HG03135 (cell line): ENCODE measurements around the gene SMIM41.

Experiments
- ATAC-seq: cut with Tn5 transposase; IDR thresholded peaks from one replicate; pipeline ENCODE4 v1.9.1; 2021; ENCODE audit warnings: mild to moderate bottlenecking, moderate library complexity; ENCODE audit not compliant: unreplicated experiment

Gene SMIM41

DNA sequence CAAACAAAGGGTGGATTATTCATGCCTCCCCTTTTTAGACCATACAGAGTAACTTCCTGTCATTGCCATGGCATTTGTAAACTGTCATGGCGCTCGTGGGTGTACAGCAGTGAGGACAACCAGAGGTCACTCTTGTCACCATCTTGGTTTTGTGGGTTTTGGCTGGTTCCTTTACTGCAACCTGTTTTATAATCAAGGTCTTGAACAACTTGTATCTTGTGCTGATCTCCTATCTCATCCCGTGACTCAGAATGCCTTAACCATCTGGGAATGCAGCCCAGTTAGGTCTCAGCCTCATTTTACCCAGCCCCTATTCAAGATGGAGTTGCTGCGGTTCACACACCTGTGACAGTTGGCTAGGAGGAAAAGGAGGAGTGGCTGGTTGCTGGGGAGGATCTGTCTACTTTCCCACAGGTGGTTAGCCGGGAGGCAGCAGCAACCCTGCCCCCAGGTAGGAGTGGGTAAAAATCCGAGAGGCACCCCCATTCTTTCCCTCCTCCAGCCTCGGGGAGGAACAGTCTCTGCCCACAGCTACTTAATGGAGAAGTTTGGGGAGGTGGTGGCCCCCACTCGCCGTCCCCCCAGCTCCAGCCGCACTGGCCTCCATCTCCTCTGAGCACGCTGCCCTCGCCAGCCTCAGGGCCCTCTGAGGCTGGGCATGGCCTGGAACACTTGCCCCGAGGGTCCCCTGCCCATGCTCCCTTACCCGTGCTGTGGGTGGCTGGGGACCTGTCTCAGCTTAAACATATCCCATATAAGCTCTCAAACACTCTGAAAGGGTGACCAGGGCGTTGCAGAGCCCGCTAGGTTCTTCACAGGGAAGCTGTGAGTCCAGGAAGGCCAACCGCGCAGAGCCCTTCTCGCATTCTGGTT lies 41.7 kb downstream of the SMIM41 start:
- ATAC-seq, result no peak

DNA sequence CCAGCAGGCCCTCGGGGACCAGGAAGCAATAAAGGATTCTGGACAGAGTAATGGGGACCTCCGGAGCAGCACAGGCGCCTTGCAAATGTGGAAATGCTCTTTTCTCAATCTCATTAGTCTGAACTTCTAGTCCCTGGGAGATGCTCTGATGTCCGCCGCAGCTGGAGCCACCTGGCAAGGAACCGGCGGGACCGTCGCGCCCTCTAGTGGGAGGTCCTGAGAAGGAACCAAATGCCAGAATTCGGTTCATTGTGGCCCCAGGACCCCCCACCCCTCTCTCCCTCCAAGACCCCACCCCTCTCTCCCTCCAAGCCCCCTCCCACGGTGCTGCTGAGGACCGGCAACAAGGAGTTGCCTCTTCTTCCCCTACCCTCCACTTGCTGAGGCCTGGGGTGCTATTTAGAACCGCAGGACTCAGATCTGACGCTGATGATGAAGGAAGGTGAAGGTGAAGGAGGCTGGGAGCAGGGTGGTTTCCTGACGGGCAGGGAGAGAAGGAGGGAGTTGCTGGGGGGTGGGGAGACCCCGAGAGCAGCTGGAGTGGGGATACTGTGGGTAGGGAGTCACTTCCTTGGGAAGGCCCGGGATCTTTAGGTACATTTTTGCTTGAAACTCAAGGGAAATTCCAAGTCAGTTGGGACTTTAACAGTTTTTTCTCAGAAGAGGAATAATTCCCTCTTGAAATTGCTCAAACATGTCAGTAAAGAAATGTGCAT lies 42.5 kb downstream of the SMIM41 start:
- ATAC-seq, result no peak

DNA sequence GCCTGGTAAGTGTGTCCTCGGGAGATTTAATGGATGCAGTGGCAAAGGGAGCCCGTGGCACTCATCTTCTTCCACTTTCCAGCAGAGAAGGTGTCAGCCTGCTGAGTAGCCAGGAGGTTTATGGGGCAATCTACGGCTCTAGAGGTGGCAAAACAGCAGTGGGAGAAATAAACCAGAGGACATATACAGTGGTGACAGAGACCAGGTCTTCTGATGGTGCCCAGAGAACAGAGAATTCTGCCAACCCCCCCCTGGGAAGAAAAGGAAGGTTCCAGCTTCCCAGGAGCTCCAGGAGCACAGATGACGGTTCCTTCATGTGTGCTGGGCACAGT lies 43.0 kb downstream of the SMIM41 start:
- ATAC-seq, result no peak

DNA sequence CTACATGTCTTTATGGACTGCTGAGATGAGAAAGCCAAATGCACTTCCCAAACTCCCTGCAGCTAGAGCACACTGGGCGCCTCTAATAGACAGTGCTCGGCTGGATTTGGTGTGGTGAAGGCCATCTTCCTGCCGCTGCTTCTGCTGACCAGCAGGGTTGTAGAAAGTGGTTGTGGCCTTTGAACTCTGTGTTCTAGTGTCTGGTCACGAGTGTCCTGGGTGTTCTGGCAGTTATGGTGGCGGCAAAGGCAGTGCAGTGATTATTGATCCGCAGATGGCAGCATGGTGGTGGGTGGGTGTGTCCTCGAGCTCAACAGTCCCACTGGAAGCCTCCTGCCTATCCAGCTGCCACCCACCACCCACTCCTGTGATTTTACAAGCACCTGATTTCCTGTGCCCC lies 43.4 kb downstream of the SMIM41 start:
- no peak for ATAC-seq

DNA sequence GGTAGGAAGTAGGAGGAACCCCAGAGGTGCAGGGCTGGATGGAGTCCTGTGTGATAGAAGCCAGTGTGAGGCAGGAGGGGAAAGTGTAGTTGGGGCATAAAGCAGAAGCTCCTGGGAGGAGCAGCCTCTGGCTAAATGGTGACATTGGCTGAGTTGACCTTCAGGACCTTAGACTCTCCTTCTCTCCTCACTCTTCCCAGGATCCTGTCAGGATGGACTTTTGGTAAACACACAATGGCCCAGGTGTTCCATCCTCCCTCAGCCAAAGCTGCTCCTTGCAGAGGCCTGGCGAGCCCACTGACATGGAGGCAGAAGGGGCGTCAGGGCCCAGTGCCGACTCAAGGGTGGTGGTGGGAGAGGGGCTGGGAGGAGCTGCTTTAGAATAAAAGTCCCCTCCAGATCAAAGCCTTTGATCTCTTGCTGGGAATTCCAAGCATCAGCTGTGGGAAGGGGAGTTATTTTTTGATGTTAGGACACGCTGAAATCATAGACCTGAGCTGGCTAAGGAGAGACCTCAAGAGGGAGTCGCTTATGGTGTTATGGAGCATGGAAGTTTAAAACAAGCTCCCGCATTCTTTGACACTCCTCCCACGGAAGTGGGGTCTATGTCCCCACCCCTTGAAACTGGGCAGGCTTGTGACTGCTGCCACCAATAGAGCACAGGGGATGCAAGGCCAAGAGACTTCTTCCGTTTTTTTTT lies 44.1 kb downstream of the SMIM41 start:
- ATAC-seq, result no peak

DNA sequence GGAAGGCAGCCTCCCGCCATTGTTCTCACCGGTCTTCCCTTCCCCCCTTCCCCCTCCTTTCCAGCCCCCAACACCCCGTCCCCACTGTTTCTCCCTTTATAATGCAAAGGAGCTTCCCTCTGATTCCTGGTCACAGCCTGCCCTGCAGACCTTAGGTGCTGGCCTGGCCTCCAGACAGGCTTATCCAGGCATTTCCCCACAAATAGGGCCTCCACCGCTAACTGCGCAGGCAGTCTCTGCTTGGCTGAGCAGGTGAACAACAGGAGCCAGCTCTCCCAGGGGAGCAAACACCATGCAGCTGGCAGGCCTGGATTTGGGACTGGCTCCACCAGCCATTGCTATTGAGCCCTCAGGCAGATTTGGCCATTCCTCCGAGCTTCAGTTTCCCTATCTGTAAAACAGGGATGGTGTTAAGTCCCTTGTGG lies 46.0 kb downstream of the SMIM41 start:
- ATAC-seq, result no peak

DNA sequence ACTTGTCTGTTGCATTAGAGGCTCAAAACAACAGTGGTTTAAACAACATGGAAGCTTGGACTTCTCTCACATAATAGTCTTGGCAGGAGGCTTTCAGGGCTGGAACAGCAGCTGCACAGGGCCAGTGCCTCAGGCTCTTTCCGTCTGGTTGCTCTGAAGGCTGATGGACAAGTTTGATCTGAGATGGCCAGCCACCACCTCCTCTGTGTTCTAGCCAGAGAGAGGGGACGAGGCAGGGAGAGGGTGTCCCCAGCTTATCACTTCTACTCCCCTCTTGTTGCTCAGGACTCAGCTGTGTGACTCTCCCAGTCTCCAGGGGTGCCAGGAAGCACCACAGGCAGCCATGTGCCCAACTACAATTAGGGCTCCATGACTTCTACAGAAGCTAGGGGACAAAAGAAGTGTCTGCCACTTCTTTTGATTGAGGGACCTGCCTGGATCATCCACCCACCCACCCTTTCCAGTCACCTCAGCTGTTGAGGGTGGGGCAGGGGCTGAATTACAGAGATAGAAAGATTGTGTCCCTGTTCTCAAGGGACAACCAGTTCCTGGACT lies 46.6 kb downstream of the SMIM41 start:
- ATAC-seq, result no peak

DNA sequence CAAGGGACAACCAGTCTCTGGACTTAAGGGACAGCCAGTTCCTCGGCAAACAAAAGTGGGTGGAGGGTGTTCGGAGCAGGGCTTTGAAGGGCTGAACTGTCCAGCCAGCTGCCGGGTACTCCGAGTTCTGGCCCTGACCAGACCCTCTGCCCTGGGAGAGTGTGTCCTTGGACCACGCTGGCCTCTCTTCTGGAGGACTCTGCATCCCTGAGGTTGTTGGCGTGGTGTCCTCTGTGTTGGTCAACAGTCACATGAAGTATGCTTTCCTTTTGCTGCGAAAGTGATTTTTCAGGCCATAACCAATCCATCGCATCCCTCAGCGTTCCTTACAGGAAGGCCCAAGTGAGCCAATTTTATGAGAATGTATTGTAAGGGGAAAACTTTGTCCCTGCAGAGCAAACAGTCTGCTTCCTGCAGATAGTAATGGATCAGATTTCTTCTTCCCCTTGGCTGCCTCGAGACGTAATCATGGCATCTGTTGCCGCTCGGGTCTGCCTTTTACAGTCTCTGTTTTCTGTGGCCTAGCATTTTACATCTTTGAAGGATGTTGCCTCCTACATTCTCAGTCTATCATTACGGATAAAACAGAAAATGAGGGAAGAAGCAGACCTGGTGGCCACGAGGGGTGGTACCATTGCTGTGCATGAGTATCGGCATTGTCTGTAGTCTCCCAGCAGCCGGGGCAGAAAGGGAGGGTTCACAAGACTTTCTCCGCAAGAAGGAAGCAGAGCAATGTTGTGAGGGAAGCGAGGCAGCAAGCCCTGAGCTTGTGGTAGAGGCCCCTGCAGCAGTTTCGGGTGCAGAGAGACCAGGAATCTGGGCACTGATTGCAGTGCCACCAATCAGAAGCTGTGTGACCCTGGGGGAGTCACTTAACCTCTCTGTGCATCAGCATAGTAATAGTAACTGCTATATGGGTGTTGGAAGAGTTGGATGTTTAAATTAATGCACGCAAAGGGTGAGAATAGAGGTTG lies 47.4 kb downstream of the SMIM41 start:
- no peak for ATAC-seq

DNA sequence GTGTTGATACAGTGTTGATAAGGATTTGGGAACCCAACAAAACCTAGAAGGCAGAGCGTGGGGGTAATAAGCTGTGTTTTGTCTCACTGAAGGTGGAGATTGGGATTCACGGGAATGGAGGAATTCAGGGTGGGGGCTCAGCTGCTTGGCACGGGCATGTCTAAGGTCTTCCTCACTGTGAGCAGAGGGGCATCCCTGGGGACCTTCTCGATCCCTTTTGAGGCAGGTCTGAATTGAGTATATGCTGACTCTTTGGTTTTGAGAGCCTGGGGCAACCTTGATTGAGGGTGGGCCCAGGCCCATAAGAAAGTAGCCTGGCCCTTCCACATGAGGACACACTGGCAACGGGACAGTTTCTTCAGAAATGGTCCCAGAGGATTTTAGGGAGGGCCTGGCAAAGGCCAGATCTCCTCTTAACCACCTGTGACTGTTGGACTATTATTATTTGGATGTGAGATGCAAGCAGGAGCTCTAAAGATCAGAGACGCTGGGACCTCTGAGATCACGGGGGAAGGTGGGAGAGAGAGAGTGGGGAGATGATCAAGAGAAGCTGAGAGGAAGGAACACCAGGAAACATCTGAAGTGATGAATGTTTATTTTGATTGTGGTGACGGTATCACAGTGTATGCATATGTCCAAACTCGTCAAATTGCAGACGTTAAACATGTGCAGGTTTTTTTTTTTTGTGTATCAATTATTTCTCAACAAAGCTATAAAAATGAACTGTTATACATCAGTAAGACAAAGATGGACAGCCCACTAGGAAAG lies 48.4 kb downstream of the SMIM41 start:
- no peak for ATAC-seq

DNA sequence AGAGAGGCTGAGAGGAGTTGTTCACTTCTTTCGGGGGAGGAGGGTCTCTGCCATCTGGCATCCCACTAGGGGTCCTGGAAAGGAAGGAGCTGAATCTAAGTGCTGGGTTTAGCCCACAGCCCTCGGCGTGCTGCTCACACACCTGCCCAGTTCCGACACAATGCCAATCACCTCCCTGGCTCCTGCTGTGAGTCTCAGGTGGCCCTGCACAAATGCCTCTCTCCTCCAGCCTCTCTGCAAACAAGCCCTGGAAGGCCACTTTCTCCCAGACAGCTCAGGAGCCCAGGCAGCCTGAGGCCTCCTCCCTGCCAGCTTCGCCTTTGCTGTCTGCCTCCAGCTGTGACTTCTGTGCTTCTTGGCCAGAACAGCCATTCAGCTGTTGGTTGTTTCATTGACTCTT lies 51.2 kb downstream of the SMIM41 start:
- no peak for ATAC-seq

DNA sequence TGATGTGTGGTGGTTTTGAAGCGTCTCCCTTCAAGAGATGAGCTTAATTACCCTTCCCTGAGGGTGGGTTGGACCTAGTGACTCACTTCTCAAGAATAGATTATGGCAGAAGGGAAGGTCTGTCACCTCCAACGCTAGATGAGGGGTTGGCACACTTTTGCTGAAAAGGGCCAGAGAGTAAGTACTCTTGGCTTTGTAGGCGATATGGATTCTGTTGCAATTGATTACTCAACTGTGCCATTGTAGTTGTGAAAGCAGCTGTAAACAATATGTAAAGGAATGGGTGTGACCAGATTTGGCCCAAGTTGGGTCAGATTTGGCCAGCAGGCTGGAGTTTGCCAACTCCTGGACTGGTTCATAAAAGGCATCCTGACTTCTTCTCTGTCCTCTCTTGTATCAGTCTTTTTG lies 53.3 kb downstream of the SMIM41 start:
- no peak for ATAC-seq

DNA sequence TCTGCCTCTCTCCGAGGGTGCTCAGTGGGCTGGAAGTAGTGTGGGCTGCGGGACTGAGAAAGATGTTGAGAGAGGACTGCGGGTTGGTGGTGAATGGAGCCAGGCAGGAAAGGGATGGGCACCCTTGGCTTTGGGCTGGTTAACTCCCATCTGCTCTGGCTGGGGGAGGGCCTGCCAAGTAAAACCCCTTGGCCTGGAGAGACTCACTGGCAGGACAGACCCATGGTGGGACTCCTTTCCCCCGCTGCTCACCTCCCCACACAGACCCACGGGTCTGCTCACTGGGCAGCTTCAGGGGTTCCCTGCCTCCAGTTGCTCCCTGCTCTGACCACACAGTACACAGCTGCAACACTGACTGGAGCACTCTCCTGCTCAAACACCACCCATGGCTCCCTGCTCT lies 58.2 kb downstream of the SMIM41 start:
- ATAC-seq, result no peak

DNA sequence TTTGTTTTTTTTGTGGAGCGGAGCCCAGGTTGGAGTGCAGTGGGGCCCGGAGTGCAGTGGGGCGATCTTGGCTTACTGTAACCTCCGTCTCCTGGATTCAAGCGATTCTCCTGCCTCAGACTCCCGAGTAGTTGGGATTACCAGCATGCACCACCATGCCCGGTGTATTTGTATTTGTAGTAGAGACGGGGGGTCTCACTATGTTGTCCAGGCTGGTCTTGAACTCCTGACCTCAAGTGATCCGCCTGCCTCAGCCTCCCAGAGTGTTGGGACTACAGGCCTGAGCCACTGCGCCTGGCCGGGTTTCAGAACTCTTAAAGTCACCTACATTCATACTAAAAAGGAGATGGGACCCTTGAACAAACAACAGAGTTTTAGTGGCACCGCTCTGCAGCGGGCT lies 59.6 kb downstream of the SMIM41 start:
- no peak for ATAC-seq

DNA sequence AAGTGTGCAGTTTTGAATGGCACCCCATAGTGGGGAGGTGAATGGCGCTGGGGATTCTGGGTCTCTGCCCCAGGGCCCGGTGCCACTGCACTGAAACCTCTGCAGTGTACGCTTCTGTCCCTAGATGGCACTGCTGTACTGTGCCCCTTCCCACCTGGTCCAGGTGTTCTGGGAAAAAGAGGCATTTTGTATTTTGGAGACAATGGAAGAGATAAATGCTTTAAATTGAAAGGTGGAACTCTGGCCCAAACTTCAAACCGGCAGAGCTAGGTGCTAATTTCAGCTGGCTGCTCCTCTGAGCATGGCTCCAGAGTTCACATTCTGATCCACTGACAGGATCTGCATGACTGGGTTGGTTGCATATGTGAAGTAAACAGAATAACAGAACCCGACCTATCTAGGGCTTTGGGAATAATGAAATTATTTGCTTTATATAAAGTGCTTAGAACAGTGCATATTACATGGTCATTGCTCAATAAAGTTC lies 60.1 kb downstream of the SMIM41 start:
- ATAC-seq, result no peak

DNA sequence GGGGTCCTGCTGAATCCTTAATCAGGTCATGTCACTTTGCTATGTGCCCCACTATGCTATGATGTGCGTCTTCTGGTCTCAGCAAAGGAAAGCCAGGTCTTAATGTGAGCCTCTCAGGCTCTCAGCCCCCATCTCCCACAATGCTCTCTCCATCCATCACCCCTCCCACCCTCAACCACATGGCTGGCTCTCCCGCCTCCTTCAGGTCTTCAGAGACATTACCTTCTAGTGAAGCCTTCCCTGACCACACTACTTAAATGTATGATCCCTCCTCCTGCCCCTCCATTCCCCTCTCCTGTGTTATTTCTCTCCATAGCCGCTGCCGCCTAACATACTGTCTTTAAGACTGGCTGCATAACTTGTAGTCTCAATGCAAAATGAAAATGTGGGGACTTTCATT lies 61.8 kb downstream of the SMIM41 start:
- ATAC-seq, result no peak

DNA sequence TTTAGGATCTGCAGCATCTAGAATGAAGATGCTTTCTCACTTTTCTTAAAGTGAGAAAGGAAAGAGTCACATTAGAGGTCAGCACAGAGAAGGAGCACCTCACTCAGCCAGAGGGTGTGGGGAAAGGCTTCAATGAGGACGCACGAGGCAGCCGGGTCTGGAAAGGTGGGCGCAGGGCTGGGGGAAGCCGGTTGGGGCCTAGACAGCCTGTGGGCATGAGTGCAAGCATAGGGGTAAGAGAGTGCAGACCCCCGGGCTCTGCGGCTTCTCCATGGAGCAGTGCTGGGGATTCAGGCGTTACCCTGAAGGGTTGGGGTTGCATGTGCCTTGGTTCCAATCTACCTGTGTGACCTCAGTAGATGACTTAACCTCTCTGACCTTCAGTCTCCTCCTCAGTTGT lies 62.4 kb downstream of the SMIM41 start:
- ATAC-seq, result no peak

DNA sequence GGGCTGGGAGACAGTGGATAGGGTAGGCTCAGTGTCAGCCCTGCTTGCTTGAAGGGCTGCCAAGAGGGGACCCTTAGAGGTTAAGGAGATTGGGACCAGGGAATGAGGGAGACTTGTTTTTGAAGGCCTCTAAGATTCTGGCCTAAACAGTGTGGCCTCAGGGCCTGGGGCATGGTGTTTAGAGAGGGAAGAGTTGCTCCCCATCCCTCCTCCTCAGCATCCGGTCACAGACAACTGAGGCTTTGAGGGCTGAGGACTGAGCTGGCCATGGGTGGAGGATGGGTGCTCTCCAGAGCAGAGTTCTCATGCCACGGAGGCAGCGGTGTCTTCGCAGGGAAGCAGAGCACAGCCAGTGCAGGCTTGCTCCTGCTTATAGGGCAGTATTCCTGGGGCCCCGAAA lies 62.9 kb downstream of the SMIM41 start:
- no peak for ATAC-seq

DNA sequence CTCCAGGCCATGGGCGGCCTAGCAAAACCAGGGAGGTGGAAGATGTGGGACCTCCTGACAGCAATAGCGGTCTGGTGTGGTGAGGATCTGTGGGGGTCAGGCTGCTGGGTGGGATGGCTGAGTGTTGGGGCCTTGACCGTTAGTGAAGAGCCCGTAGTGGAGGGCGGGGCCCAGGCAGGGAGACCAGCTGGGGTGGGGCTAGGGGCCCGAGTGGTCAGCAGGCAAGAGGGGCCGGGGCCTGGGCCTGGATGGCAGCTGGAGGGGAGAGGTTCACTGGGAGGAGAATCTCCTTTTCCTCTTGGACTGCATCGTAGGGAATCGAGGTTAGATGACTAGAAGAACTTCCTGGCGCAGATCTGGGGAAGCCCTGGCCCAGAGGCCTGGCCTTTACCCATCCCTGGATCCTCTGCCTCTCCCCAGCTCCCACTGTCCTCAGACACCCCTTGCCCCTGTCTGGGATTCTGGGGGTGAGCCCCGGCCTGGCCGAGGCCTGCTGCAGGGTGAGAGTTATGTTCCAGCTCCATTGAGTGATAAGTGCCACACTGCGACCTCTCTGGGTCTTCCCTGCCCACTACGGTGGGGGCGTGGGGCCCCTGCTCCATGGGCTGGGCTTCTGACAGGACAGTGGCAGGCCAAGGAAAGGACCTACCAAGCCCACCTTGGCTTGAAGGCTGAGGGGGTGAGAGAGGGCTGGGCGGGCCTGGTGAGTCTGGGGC lies 65.2 kb downstream of the SMIM41 start:
- no peak for ATAC-seq
